Thyroid gland (tissue), 4 donors: ENCODE measurements around the gene ZNF248. TPM values are rescaled to one million over a fixed set of nuclear protein-coding genes. Genes with fewer than 3 reads are reported as not detected.
"Not testable (repeated sequence)": the region's sequence is repeated elsewhere in the genome, so short reads cannot be mapped to it uniquely, and the experiment has no call there.

ENCODE experiments used
- DNase-seq, 2 donors: peaks; one replicate each; pipeline ENCODE4 v3.0.0-alpha.2; 2019
- H3K27ac ChIP-seq, 3 donors: fragments of 200-600 bp; sonication (generic); 1 replicate in 2 of 3; 2 replicates in 1 of 3; pipeline ENCODE4 v1.5.1; 2016 to 2019; ENCODE audit warnings: mild to moderate bottlenecking in 1 of 3, moderate library complexity in 1 of 3
- H3K27me3 ChIP-seq: fragments of 200-600 bp; sonication (generic); one replicate; pipeline ENCODE4 v1.5.1; 2019
- H3K36me3 ChIP-seq, 2 donors: fragments of 200-600 bp; sonication (generic); one replicate each; pipeline ENCODE4 v1.5.1; 2016 to 2019
- H3K4me1 ChIP-seq, 2 donors: fragments of 200-600 bp; sonication (generic); one replicate each; pipeline ENCODE4 v1.5.1; 2017 to 2019
- H3K4me3 ChIP-seq, 3 donors: fragments of 200-600 bp; sonication (generic); replicated peaks in 1 of 3; 1 replicate in 2 of 3; 2 replicates in 1 of 3; pipeline ENCODE4 v1.5.1; 2016; ENCODE audit warnings: mild to moderate bottlenecking in 1 of 3
- H3K9me3 ChIP-seq: fragments of 200-600 bp; sonication (generic); one replicate; pipeline ENCODE4 v1.5.1; 2017
- CTCF ChIP-seq, 6 experiments: fragments of 200-600 bp in 3 of 6; fragments of 450-650 bp in 3 of 6; sonication (generic) in 3 of 6; IDR thresholded peaks; one replicate each; pipeline ENCODE4 v1.5.1; 2016 to 2019; ENCODE audit warnings: antibody characterized with exemption in 6 of 6, mild to moderate bottlenecking in 2 of 6, inconsistent platforms in 1 of 6, moderate library complexity in 1 of 6
- POLR2A ChIP-seq, 2 donors: fragments of 450-650 bp; IDR thresholded peaks; one replicate each; pipeline ENCODE4 v1.6.1; 2017; ENCODE audit warnings: antibody characterized with exemption in 2 of 2, mild to moderate bottlenecking in 2 of 2, moderate library complexity in 1 of 2
- WGBS, 2 donors: methylation state at CpG; one replicate each; pipeline ENCODE4 v1.1.5; 2017; 5-methylcytosine and 5-hydroxymethylcytosine counted together
- intact Hi-C: fragments of 100-400 bp; cut with DNase I; formaldehyde crosslinking; loops from one replicate; pipeline ENCODE4 v1.15.1; 2023
- total RNA-seq, 4 donors: library from RNA; depleted of rRNA; stranded (reverse); fragments of >200 nt; gene quantifications; one replicate each; pipeline ENCODE4 v1.2.3, GENCODE V29; 2016

The ZNF248 gene
- total RNA-seq, 4 donors from 2014 or later, result 27.5 to 43.1 (median 29.5) TPM

GRCh38 chr10:37752334-37752875, 105.0 kb downstream of the ZNF248 start:
- no peak for TF ChIP-seq POLR2A (IDR thresholded peaks at IDR 0.05)
- no peak for TF ChIP-seq CTCF (IDR thresholded peaks at IDR 0.05)
- 82 to 90% methylated on average over 2 of the region's 2 CpGs for WGBS, 2 donors
- intact Hi-C loops, result no loop called here
- no peaks in the 10 kb centered on the region for H3K27me3 ChIP-seq
- H3K27ac ChIP-seq, result no peak overlapping the region
- no peak for DNase-seq
- no peak overlapping the region for H3K4me3 ChIP-seq
- H3K36me3 ChIP-seq, result no peaks in the 10 kb centered on the region
- H3K4me1 ChIP-seq, result no peaks in the 10 kb centered on the region
- H3K9me3 ChIP-seq, result no peaks in the 10 kb centered on the region

GRCh38 chr10:37748170-37748569, 109.2 kb downstream of the ZNF248 start:
- TF ChIP-seq POLR2A (IDR thresholded peaks at IDR 0.05) (no peak), CTCF (IDR thresholded peaks at IDR 0.05) (no peak)
- WGBS, 2 donors, result 70 to 72% methylated on average over 4 of the region's 4 CpGs
- intact Hi-C loops, result no loop called here

GRCh38 chr10:37747081-37747480, 110.3 kb downstream of the ZNF248 start:
- intact Hi-C loops, result no loop called here
- Histone ChIP-seq H3K27me3 (no peaks in the 10 kb centered on the region), H3K9me3 (no peaks in the 10 kb centered on the region), H3K4me3 (no peak overlapping the region), H3K27ac (no peak overlapping the region), H3K36me3 (no peaks in the 10 kb centered on the region), H3K4me1 (no peaks in the 10 kb centered on the region)
- WGBS, 2 donors, result 74 to 76% methylated on average over 5 of the region's 5 CpGs
- TF ChIP-seq POLR2A (IDR thresholded peaks at IDR 0.05), result no peak
- no peak for DNase-seq

More at GRCh38 chr10:37748170-37748569, 109.2 kb downstream of the ZNF248 start:
- Histone ChIP-seq H3K4me1 (no peaks in the 10 kb centered on the region), H3K36me3 (no peaks in the 10 kb centered on the region), H3K9me3 (no peaks in the 10 kb centered on the region), H3K27me3 (no peaks in the 10 kb centered on the region), H3K4me3 (no peak overlapping the region), H3K27ac (no peak overlapping the region)
- DNase-seq, result no peak

- 83 to 86% methylated on average over 5 of the region's 5 CpGs for WGBS, 2 donors
- H3K27ac ChIP-seq, result no peak overlapping the region
These were observed 115.6 kb downstream of the ZNF248 start for GRCh38 chr10:37741831-37742230.

GRCh38 chr10:37739181-37739580, 118.2 kb downstream of the ZNF248 start:
- no peak overlapping the region for H3K27ac ChIP-seq
- no peak overlapping the region for H3K4me3 ChIP-seq
- no peaks in the 10 kb centered on the region for H3K27me3 ChIP-seq
- no peak for TF ChIP-seq CTCF (IDR thresholded peaks at IDR 0.05)
- no peak for TF ChIP-seq POLR2A (IDR thresholded peaks at IDR 0.05)
- WGBS, 2 donors, result 65 to 84% methylated on average over 3 of the region's 3 CpGs
- H3K4me1 ChIP-seq, result no peaks in the 10 kb centered on the region
- DNase-seq, result no peak
- H3K36me3 ChIP-seq, result no peaks in the 10 kb centered on the region
- no peaks in the 10 kb centered on the region for H3K9me3 ChIP-seq
- intact Hi-C loops, result no loop called here

More at GRCh38 chr10:37741831-37742230, 115.6 kb downstream of the ZNF248 start:
- Histone ChIP-seq H3K9me3 (no peaks in the 10 kb centered on the region), H3K4me3 (no peak overlapping the region), H3K36me3 (no peaks in the 10 kb centered on the region), H3K4me1 (no peaks in the 10 kb centered on the region), H3K27me3 (no peaks in the 10 kb centered on the region)
- TF ChIP-seq CTCF (IDR thresholded peaks at IDR 0.05), result no peak
- TF ChIP-seq POLR2A (IDR thresholded peaks at IDR 0.05), result no peak
- intact Hi-C loops, result no loop called here
- no peak for DNase-seq

- intact Hi-C loops, H3K4me3 ChIP-seq, H3K27me3 ChIP-seq, H3K36me3 ChIP-seq, H3K9me3 ChIP-seq, DNase-seq, H3K4me1 ChIP-seq, H3K27ac ChIP-seq: not testable (repeated sequence)
- WGBS, 2 donors, result 85 to 90% methylated on average over 16 of the region's 16 CpGs
These were observed 119.2 kb downstream of the ZNF248 start for GRCh38 chr10:37738241-37738640.
